Ishikawa (cell line): ENCODE measurements around the gene KATNAL1.

Source experiments
- CEBPB ChIP-seq: IDR thresholded peaks from 2 replicates; pipeline ENCODE4 v1.6.1; 2012
- CREB1 ChIP-seq: IDR thresholded peaks from 2 replicates; pipeline ENCODE4 v1.6.1; 2012; ENCODE audit warnings: low read depth
- EGR1 ChIP-seq: IDR thresholded peaks from 2 replicates; pipeline ENCODE4 v1.6.1; 2012
- EP300 ChIP-seq: IDR thresholded peaks from 2 replicates; pipeline ENCODE4 v1.6.1; 2012; ENCODE audit warnings: borderline replicate concordance
- FOXM1 ChIP-seq: IDR thresholded peaks from 2 replicates; pipeline ENCODE4 v1.6.1; 2012; ENCODE audit warnings: low read depth, borderline replicate concordance
- MAX ChIP-seq: IDR thresholded peaks from 2 replicates; pipeline ENCODE4 v1.6.1; 2012
- NFIC ChIP-seq: IDR thresholded peaks from 2 replicates; pipeline ENCODE4 v1.6.1; 2012
- RAD21 ChIP-seq: IDR thresholded peaks from 2 replicates; pipeline ENCODE4 v1.6.1; 2012; ENCODE audit warnings: low read depth
- REST ChIP-seq: IDR thresholded peaks from 2 replicates; pipeline ENCODE4 v1.6.1; 2012; ENCODE audit warnings: low read depth, mild to moderate bottlenecking
- TAF1 ChIP-seq: IDR thresholded peaks from 2 replicates; pipeline ENCODE4 v1.6.1; 2012; ENCODE audit warnings: low read depth, mild to moderate bottlenecking
- TCF12 ChIP-seq: IDR thresholded peaks from 2 replicates; pipeline ENCODE4 v1.6.1; 2012; ENCODE audit warnings: low read depth
- TEAD4 ChIP-seq: IDR thresholded peaks from 2 replicates; pipeline ENCODE4 v1.6.1; 2012
- USF1 ChIP-seq: IDR thresholded peaks from 2 replicates; pipeline ENCODE4 v1.6.1; 2012
- YY1 ChIP-seq: IDR thresholded peaks from 2 replicates; pipeline ENCODE4 v1.6.1; 2012; ENCODE audit warnings: low read depth
- ZBTB7A ChIP-seq: IDR thresholded peaks from 2 replicates; pipeline ENCODE4 v1.6.1; 2012; ENCODE audit warnings: low read depth

The KATNAL1 gene

GRCh38 chr13:30345426-30346100 is 38.2 kb upstream of the KATNAL1 start:
- TF ChIP-seq CEBPB (no peak), EGR1 (no peak)

- TF ChIP-seq EGR1 (no peak), REST (no peak), MAX (0 out of 2 replicates have a peak, but pooled peaks have one; percentile 17), NFIC (peak; percentile 67)
These were observed 34.6 kb upstream of the KATNAL1 start for GRCh38 chr13:30341815-30342570.

- TF ChIP-seq TAF1 (no peak), FOXM1 (no peak), TCF12 (no peak), EP300 (no peak), MAX (no peak), TEAD4 (no peak), EGR1 (no peak), ZBTB7A (no peak), REST (no peak), CREB1 (no peak), USF1 (no peak), RAD21 (no peak), YY1 (no peak), CEBPB (no peak), NFIC (no peak)
These were observed 33.2 kb upstream of the KATNAL1 start for GRCh38 chr13:30340331-30341250.

- TF ChIP-seq RAD21 (no peak), CEBPB (no peak), USF1 (no peak), TEAD4 (no peak), CREB1 (no peak), YY1 (no peak), TAF1 (no peak), EGR1 (no peak), REST (no peak), MAX (no peak), TCF12 (no peak), NFIC (no peak), ZBTB7A (no peak), EP300 (no peak)
These were observed 32.5 kb upstream of the KATNAL1 start for GRCh38 chr13:30339738-30340330.
